GM12878 (cell line): ENCODE results near the gene RFX1.

Source experiments
- CHD4 ChIP-seq: fragments of 200-600 bp; sonication (generic); IDR thresholded peaks from 2 replicates; pipeline ENCODE4 v1.6.1; 2016; ENCODE audit warnings: mild to moderate bottlenecking
- FOXK2 ChIP-seq: fragments of 450-650 bp; IDR thresholded peaks from 2 replicates; pipeline ENCODE4 v1.6.1; 2017; ENCODE audit warnings: mild to moderate bottlenecking, moderate library complexity
- HCFC1 ChIP-seq: fragments of 150-350 bp; IDR thresholded peaks from 2 replicates; pipeline ENCODE4 v1.6.1; 2014; ENCODE audit warnings: low read length
- JUNB ChIP-seq: IDR thresholded peaks from 2 replicates; pipeline ENCODE4 v1.6.1; 2016; ENCODE audit warnings: antibody characterized with exemption, mild to moderate bottlenecking
- NFXL1 ChIP-seq: fragments of 450-650 bp; IDR thresholded peaks from 2 replicates; pipeline ENCODE4 v1.6.1; 2017; ENCODE audit warnings: antibody characterized with exemption, mild to moderate bottlenecking, borderline replicate concordance
- POLR2A ChIP-seq: IDR thresholded peaks from 2 replicates; pipeline ENCODE4 v1.6.1; 2011; ENCODE audit warnings: low read depth, mild to moderate bottlenecking, low read length
- POLR2AphosphoS5 ChIP-seq: IDR thresholded peaks from 2 replicates; pipeline ENCODE4 v1.6.1; 2011; ENCODE audit warnings: mild to moderate bottlenecking, low read length, inconsistent platforms
- RFX5 ChIP-seq: IDR thresholded peaks from 2 replicates; pipeline ENCODE4 v1.6.1; 2011; ENCODE audit warnings: low read depth, low read length, improper control_type of control experiment
- TF ChIP-seq, protein P1 (sequence below): fragments of 450-650 bp; IDR thresholded peaks from 2 replicates; pipeline ENCODE4 v1.6.1; 2016; ENCODE audit warnings: mild to moderate bottlenecking, moderate library complexity, borderline replicate concordance

DNA sequence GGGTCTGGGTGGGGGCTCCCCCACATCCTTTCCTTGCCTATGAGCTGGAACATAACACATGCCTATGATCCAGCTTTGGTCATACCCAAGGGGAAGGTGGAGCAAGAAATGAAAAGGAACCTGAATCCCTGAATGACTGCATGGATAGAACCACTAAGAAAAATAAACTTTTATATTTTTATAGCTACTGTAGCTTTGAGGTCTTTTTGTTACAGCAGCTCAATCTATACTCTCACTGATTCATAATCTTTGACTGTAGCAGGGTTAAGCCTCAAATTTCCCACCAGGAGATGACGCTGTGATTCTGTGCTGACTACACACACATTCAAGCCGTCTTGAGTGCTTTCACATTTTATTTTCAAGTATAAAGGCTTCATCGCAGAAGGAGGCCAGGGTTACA lies 46.9 kb upstream of the RFX1 start:
- TF ChIP-seq HCFC1 (no peak), POLR2A (no peak), FOXK2 (no peak), JUNB (no peak), CHD4 (no peak), RFX5 (no peak), POLR2AphosphoS5 (no peak), NFXL1 (no peak)
- TF ChIP-seq, protein P1, sequence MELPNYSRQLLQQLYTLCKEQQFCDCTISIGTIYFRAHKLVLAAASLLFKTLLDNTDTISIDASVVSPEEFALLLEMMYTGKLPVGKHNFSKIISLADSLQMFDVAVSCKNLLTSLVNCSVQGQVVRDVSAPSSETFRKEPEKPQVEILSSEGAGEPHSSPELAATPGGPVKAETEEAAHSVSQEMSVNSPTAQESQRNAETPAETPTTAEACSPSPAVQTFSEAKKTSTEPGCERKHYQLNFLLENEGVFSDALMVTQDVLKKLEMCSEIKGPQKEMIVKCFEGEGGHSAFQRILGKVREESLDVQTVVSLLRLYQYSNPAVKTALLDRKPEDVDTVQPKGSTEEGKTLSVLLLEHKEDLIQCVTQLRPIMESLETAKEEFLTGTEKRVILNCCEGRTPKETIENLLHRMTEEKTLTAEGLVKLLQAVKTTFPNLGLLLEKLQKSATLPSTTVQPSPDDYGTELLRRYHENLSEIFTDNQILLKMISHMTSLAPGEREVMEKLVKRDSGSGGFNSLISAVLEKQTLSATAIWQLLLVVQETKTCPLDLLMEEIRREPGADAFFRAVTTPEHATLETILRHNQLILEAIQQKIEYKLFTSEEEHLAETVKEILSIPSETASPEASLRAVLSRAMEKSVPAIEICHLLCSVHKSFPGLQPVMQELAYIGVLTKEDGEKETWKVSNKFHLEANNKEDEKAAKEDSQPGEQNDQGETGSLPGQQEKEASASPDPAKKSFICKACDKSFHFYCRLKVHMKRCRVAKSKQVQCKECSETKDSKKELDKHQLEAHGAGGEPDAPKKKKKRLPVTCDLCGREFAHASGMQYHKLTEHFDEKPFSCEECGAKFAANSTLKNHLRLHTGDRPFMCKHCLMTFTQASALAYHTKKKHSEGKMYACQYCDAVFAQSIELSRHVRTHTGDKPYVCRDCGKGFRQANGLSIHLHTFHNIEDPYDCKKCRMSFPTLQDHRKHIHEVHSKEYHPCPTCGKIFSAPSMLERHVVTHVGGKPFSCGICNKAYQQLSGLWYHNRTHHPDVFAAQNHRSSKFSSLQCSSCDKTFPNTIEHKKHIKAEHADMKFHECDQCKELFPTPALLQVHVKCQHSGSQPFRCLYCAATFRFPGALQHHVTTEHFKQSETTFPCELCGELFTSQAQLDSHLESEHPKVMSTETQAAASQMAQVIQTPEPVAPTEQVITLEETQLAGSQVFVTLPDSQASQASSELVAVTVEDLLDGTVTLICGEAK, result no peak
